CD4-positive, alpha-beta T cell treated with Interleukin-4 for 4 hours (primary cell): ENCODE results near the gene ZNF593.

Source experiments
- DNase-seq: peaks from one replicate; pipeline ENCODE4 v3.0.0-alpha.2; 2020

Gene ZNF593

GRCh38 chr1:26169669-26170471 is at the start of gene ZNF593:
Gene ZNF593 (plus strand): TSS chr1:26169908. CDS start chr1:26169984, 76 bp downstream.
- peak; percentile 84 for DNase-seq

- no peak for DNase-seq
Observed at GRCh38 chr1:26121854-26122773, 47.6 kb upstream of the ZNF593 start.

- peak; percentile 54 for DNase-seq
Observed at GRCh38 chr1:26122988-26123973, 46.4 kb upstream of the ZNF593 start.

- DNase-seq: no peak
Observed at GRCh38 chr1:26124418-26125331, 45.0 kb upstream of the ZNF593 start.

- no peak for DNase-seq
Observed at GRCh38 chr1:26125382-26125781, 44.3 kb upstream of the ZNF593 start.

GRCh38 chr1:26125946-26126320 is 43.8 kb upstream of the ZNF593 start:
- DNase-seq: no peak

GRCh38 chr1:26126321-26127084 is 43.2 kb upstream of the ZNF593 start:
- DNase-seq: peak; percentile 92

- no peak for DNase-seq
Observed at GRCh38 chr1:26127235-26128163, 42.2 kb upstream of the ZNF593 start.

GRCh38 chr1:26129778-26130177 is 39.9 kb upstream of the ZNF593 start:
- DNase-seq: no peak

- no peak for DNase-seq
Observed at GRCh38 chr1:26130695-26131094, 39.0 kb upstream of the ZNF593 start.

GRCh38 chr1:26132128-26132833 is 37.4 kb upstream of the ZNF593 start:
- no peak for DNase-seq

GRCh38 chr1:26132834-26133167 is 36.9 kb upstream of the ZNF593 start:
- no peak for DNase-seq

GRCh38 chr1:26134466-26134865 is 35.2 kb upstream of the ZNF593 start:
- no peak for DNase-seq

- no peak for DNase-seq
Observed at GRCh38 chr1:26138974-26139558, 30.6 kb upstream of the ZNF593 start.

- no peak for DNase-seq
Observed at GRCh38 chr1:26142159-26142558, 27.5 kb upstream of the ZNF593 start.

- DNase-seq: peak; percentile 76
Observed at GRCh38 chr1:26145041-26145959, 24.4 kb upstream of the ZNF593 start.

- DNase-seq: no peak
Observed at GRCh38 chr1:26145960-26146294, 23.8 kb upstream of the ZNF593 start.

GRCh38 chr1:26148887-26149286 is 20.8 kb upstream of the ZNF593 start:
- no peak for DNase-seq
